GM10266 (cell line): ENCODE results near the gene F12.
A peak's percentile ranks its signal among the peaks of the same experiment; 100 is the strongest.

Experiments used
- DNase-seq: peaks from one replicate; pipeline ENCODE4 v3.0.0; 2012; ENCODE audit errors: extremely low spot score
- TF ChIP-seq, protein P1 (sequence below): IDR thresholded peaks from 2 replicates; pipeline ENCODE4 v1.5.1; 2012; ENCODE audit warnings: mild to moderate bottlenecking, low read depth; ENCODE audit not compliant: control insufficient read depth, insufficient read depth; ENCODE audit errors: missing control alignments

The F12 gene

DNA sequence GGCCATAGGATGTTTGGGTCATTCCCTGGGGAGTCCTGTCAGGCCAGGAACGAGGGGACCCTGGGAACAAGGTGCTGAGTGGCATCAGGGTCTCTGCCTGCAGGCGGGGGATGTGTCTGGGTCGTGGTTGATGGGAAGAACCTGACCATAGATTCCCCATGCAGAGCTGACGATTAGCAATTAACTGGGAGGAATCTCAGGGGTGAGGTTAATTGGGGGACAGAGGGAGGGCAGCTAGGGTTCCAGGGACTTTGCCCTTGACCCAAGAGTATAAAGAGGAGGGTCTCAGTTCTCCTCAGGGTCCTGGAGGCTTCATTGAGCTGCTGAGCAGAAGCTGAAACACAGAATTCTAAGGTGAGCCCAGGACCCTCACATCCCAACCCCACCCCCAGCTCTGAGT is 25.2 kb downstream of the F12 start, which contains the start of gene SLC34A1:
Gene SLC34A1, plus strand, starts transcription at position 301 of the 400 bp plus-strand sequence. CDS start 1,308 bp downstream, outside the sequence.
- TF ChIP-seq, protein P1, sequence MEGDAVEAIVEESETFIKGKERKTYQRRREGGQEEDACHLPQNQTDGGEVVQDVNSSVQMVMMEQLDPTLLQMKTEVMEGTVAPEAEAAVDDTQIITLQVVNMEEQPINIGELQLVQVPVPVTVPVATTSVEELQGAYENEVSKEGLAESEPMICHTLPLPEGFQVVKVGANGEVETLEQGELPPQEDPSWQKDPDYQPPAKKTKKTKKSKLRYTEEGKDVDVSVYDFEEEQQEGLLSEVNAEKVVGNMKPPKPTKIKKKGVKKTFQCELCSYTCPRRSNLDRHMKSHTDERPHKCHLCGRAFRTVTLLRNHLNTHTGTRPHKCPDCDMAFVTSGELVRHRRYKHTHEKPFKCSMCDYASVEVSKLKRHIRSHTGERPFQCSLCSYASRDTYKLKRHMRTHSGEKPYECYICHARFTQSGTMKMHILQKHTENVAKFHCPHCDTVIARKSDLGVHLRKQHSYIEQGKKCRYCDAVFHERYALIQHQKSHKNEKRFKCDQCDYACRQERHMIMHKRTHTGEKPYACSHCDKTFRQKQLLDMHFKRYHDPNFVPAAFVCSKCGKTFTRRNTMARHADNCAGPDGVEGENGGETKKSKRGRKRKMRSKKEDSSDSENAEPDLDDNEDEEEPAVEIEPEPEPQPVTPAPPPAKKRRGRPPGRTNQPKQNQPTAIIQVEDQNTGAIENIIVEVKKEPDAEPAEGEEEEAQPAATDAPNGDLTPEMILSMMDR = no peak
- DNase-seq = no peak

DNA sequence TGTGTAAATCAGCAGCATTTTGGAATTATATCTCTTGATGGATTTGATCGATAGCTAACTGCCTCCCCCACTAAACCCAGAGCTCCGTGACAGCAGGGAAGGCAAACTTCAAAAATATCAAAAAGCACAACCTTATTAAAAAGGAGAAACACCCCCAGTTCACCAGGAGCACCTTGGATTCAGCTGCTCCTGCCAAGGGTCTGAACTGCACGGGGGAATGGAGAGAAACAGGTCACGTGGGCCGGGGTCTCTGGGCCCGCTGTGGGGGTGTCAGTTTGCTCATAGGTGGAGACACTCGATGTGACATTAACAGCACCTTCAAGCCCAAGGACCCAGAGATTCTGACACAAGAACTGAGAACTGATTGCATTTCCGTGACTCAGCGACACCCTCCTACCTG is 26.2 kb downstream of the F12 start:
- DNase-seq = no peak
- TF ChIP-seq, protein P1 = no peak

DNA sequence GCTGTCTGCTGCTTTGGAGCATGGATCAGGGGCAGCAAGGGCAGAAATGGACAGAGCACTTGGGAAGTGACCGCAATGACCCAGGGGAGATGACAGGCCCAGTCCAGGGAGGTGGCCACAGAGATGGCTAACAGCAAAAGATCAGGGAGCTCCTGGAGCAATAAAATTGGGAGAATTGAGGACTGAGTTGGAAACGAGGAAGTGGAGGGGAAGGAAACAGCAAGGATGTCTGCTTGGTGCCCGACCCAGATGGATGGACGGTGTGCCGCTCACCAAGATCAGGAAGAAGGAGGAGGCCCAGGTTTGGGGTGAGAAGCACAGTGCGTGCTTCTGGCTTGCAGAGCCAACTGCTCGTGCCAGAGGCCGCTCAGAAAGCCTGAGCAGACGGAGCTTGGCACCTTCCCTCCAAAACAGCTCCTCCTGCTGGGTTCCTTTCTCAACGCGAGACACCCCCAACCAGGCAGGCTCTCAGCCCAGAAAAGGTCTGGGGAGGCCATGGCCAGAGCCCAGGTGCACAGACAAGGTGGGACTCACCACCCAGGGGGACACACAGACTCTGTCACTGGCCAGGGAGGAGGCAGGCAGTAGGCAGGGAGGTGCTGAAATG is 26.8 kb downstream of the F12 start:
- TF ChIP-seq, protein P1 = peak; percentile 30
- DNase-seq = no peak

DNA sequence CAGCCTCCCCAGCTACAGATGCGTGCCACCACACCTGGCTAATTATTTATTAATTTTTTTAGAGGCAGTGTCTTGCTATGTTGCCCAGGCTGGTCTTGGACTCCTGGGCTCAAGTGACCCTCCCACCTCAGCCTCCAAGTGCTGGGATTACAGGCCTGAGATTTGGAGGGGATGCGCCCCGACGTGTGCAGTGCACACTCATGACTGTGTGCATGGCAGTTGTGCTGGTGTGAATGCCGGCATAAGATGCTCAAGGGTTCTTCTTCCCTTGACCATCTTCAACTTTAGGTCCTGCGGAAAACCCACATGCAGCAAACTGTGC is 28.6 kb downstream of the F12 start:
- TF ChIP-seq, protein P1 = no peak
- DNase-seq = no peak

DNA sequence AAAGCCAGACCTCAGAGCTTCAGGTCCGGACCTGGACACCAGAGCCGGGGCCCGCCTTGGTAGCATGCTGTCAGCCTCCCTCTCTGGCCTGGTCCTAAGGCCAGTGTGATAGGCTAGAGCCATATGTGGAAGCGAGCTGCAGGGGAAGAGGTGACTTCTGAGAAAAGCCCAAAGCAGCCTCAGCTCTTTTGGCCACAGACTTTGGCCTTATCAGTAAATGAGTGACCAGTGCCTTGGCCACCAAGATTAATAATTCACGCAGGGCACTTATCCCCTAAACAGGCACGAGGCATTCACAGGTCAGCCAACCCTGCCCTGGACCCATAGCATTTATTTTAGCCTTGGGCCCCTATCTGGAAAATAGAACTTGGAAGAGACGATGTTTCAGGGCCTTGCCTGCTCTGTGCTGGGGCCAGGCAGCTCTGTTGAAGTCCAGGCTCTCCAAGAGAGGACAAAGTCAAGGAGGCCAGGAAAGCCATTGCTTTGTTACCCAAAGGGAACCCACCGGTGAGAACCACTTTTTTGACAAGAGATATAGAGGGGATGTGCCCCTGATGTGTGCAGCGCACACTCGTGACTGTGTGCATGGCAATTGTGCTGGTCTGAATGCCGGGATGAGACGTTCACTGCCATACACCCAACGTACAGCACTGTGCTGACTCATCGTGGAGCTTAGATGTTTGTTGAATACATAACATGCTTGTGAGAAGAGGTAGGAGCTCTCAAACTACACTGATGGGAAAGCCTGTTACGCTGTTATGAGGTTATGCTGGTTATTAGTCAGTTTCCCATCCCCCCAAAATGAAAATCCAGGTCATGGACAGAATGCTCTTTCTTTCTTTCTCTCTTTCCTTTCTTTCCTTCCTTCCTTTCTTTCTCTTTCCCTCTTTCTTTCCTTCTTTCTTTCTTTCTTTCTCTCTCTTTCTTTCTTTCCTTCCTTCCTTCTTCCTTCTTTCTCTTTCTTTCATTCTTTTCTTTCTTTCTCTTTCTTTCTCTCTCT is 30.2 kb downstream of the F12 start:
- peak; percentile 65 for DNase-seq

DNA sequence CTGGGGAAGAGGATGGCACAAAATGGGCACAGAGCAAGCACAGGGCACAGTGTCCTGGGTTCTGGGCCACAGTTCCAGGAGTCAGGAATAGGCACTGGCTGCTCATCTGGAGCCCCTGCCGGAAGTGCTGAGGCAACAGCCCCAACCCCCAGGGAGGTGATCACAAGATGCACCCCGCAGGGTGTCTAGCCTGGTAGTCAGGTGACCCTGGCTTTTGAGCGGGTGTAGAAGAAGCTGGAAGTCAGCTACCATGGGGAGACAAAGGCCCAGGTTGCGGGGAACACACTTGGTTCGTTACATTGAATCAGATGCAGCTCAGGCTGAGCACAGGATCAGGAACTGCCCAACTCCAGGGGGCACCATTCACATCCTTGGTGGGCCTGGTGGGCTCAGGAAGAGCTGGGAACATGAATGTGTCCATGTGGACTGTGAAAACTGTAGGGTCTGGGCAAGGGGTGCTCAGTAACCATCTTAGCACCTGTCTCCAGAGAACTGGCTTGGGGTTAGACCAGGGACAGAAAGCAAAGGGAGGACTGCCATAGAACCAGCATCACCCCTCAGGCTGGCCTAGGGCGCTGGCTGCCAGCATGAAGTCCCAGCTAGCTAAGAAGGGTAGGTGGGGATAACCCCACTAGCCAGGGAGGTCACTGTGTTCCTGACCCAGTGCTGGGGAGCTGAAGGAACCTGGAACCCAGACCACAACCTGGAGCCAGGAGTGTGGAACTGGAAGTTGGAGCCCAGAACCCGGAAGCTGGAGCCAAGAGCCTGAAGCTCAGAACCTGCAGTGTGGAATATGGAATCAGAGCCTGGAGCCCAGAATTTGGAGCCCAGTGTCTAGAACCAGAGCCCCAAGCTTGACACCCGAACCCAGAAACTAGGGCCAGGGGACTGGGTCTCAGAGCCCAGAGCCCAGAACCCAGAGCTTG is 31.2 kb downstream of the F12 start:
- DNase-seq = no peak
- TF ChIP-seq, protein P1 = no peak

More for the DNA sequence above, 30.2 kb downstream of the F12 start:
- TF ChIP-seq, protein P1 = no peak
